ENCODE data around the gene RPS25. TPM values are rescaled to one million over a fixed set of nuclear protein-coding genes. Genes with fewer than 3 reads are reported as not detected.
"Not testable (repeated sequence)": the region's sequence is repeated elsewhere in the genome, so short reads cannot be mapped to it uniquely, and the experiment has no call there.

RPS25 gene
- total RNA-seq, 2 donors from 2014 or later, result 672 to 840 TPM

- H3K9me3 ChIP-seq, result no peaks in the 10 kb centered on the region
- peak overlapping the region; percentile 39 to 61 for H3K27ac ChIP-seq
- ATAC-seq (ENCODE audit: insufficient number of reproducible peaks, low FRiP score, low read depth) (no peak), DNase-seq (ENCODE audit: low spot score) (no peak)
- no peak overlapping the region for H3K4me3 ChIP-seq
- peaks cover 16 to 50% of the 10 kb centered on the region in 2 donors for H3K4me1 ChIP-seq (ENCODE audit: control insufficient read depth in 1 of 2, low read depth in 2 of 2)
- no peaks in the 10 kb centered on the region for H3K27me3 ChIP-seq (replicated peaks; ENCODE audit: insufficient read depth)
- no peak for TF ChIP-seq CTCF (IDR thresholded peaks at IDR 0.05)
- H3K36me3 ChIP-seq, result peaks cover 26% of the 10 kb centered on the region
Measured at GRCh38 chr11:119025099-119025473, 6.9 kb upstream of the RPS25 start.

- DNase-seq (ENCODE audit: low spot score) (no peak), ATAC-seq (ENCODE audit: insufficient number of reproducible peaks, low FRiP score, low read depth) (no peak)
- H3K27ac ChIP-seq, result peak overlapping the region; percentile 39 to 61
- no peak overlapping the region for H3K4me3 ChIP-seq
- peaks cover 14 to 50% of the 10 kb centered on the region in 2 donors for H3K4me1 ChIP-seq (ENCODE audit: control insufficient read depth in 1 of 2, low read depth in 2 of 2)
- no peak for TF ChIP-seq CTCF (IDR thresholded peaks at IDR 0.05)
- peaks cover 26% of the 10 kb centered on the region for H3K36me3 ChIP-seq
- H3K9me3 ChIP-seq, result no peaks in the 10 kb centered on the region
- no peaks in the 10 kb centered on the region for H3K27me3 ChIP-seq (replicated peaks; ENCODE audit: insufficient read depth)
Measured at GRCh38 chr11:119024430-119025098, 6.4 kb upstream of the RPS25 start.

GRCh38 chr11:119023741-119024140 lies 5.6 kb upstream of the RPS25 start:
- peaks cover 12 to 50% of the 10 kb centered on the region in 2 donors for H3K4me1 ChIP-seq (ENCODE audit: control insufficient read depth in 1 of 2, low read depth in 2 of 2)
- ATAC-seq (ENCODE audit: insufficient number of reproducible peaks, low FRiP score, low read depth), result no peak

GRCh38 chr11:119021631-119022030 lies 3.5 kb upstream of the RPS25 start:
- no peak for ATAC-seq (ENCODE audit: insufficient number of reproducible peaks, low FRiP score, low read depth)
- no peaks in the 10 kb centered on the region for H3K9me3 ChIP-seq
- H3K4me1 ChIP-seq (ENCODE audit: control insufficient read depth in 1 of 2, low read depth in 2 of 2), result peaks cover 17 to 59% of the 10 kb centered on the region in 2 donors
- H3K36me3 ChIP-seq, result peaks cover 26% of the 10 kb centered on the region
- no peaks in the 10 kb centered on the region for H3K27me3 ChIP-seq (replicated peaks; ENCODE audit: insufficient read depth)
- no peak overlapping the region for H3K27ac ChIP-seq
- DNase-seq (ENCODE audit: low spot score), result no peak
- H3K4me3 ChIP-seq, result no peak overlapping the region
- no peak for TF ChIP-seq CTCF (IDR thresholded peaks at IDR 0.05)

More at GRCh38 chr11:119023741-119024140, 5.6 kb upstream of the RPS25 start:
- no peak for DNase-seq (ENCODE audit: low spot score)
- Histone ChIP-seq H3K27me3 (replicated peaks; ENCODE audit: insufficient read depth) (no peaks in the 10 kb centered on the region), H3K9me3 (no peaks in the 10 kb centered on the region), H3K4me3 (no peak overlapping the region), H3K27ac (no peak overlapping the region), H3K36me3 (peaks cover 26% of the 10 kb centered on the region)
- TF ChIP-seq CTCF (IDR thresholded peaks at IDR 0.05), result no peak

- ATAC-seq (ENCODE audit: insufficient number of reproducible peaks, low FRiP score, low read depth) (no peak), DNase-seq (ENCODE audit: low spot score) (no peak)
- TF ChIP-seq CTCF (IDR thresholded peaks at IDR 0.05), result no peak
Measured at GRCh38 chr11:119019996-119020395, 1.9 kb upstream of the RPS25 start.

GRCh38 chr11:119017377-119017776 lies 766 bp downstream of the RPS25 start:
- DNase-seq (ENCODE audit: low spot score), result not testable (repeated sequence)
- H3K4me1 ChIP-seq (ENCODE audit: control insufficient read depth in 1 of 2, low read depth in 2 of 2), result peaks cover 23 to 47% of the 10 kb centered on the region in 2 donors

More at GRCh38 chr11:119019996-119020395, 1.9 kb upstream of the RPS25 start:
- Histone ChIP-seq H3K27me3 (replicated peaks; ENCODE audit: insufficient read depth) (no peaks in the 10 kb centered on the region), H3K9me3 (no peaks in the 10 kb centered on the region), H3K36me3 (peaks cover 33% of the 10 kb centered on the region), H3K27ac (no peak overlapping the region), H3K4me3 (peak overlapping the region; percentile 99), H3K4me1 (ENCODE audit: control insufficient read depth in 1 of 2, low read depth in 2 of 2) (peaks cover 23 to 64% of the 10 kb centered on the region in 2 donors)

More at GRCh38 chr11:119017377-119017776, 766 bp downstream of the RPS25 start:
- not testable (repeated sequence) for H3K27me3 ChIP-seq (replicated peaks; ENCODE audit: insufficient read depth); H3K9me3 ChIP-seq; ATAC-seq (ENCODE audit: insufficient number of reproducible peaks, low FRiP score, low read depth)
- H3K27ac ChIP-seq, result peak overlapping the region; percentile 88 to 97
- peaks cover 34% of the 10 kb centered on the region for H3K36me3 ChIP-seq
- H3K4me3 ChIP-seq, result peak overlapping the region; percentile 99

Measured in thoracic aorta (tissue), 2 donors.